ENCODE results near the gene SDCCAG8. TPM values are rescaled to one million over a fixed set of nuclear protein-coding genes. Genes with fewer than 3 reads are reported as not detected.

SDCCAG8 gene
- total RNA-seq, 4 donors from 2014 or later: 21.6 to 62.7 (median 39.8) TPM

DNA sequence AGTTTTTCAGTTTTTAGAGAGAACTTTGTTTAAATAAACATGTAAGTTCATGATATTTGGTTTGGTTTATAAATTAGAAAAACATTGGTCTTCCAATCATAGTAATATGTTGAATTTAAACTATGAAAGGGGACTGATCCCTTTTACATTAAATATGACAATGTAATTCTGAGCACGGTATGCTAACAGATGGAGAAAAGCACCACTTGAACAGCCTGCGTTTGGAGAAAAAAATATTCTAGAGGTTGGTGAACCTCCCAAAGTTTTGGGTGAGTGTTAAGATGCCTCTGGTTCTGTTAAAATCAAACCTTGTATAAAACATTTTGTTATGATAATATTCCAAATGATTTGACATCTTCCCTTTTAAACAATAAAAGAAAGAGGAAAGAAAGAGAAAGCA, 123.9 kb downstream of the SDCCAG8 start:
- no peaks in the 10 kb centered on the region for H3K27me3 ChIP-seq
- H3K4me1 ChIP-seq: no peaks in the 10 kb centered on the region
- no peak overlapping the region for H3K27ac ChIP-seq
- peaks cover 21% of the 10 kb centered on the region for H3K36me3 ChIP-seq
- no peak overlapping the region for H3K4me3 ChIP-seq
- TF ChIP-seq, protein P1, sequence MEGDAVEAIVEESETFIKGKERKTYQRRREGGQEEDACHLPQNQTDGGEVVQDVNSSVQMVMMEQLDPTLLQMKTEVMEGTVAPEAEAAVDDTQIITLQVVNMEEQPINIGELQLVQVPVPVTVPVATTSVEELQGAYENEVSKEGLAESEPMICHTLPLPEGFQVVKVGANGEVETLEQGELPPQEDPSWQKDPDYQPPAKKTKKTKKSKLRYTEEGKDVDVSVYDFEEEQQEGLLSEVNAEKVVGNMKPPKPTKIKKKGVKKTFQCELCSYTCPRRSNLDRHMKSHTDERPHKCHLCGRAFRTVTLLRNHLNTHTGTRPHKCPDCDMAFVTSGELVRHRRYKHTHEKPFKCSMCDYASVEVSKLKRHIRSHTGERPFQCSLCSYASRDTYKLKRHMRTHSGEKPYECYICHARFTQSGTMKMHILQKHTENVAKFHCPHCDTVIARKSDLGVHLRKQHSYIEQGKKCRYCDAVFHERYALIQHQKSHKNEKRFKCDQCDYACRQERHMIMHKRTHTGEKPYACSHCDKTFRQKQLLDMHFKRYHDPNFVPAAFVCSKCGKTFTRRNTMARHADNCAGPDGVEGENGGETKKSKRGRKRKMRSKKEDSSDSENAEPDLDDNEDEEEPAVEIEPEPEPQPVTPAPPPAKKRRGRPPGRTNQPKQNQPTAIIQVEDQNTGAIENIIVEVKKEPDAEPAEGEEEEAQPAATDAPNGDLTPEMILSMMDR (IDR thresholded peaks at IDR 0.05): no peak
- TF ChIP-seq EP300 (IDR thresholded peaks at IDR 0.05) (no peak), POLR2AphosphoS5 (IDR thresholded peaks at IDR 0.05) (no peak), POLR2A (IDR thresholded peaks at IDR 0.05) (no peak)
- WGBS: 92% methylated on average over 2 of the region's 2 CpGs
- DNase-seq (ENCODE audit: low spot score in 2 of 2): no peak
- H3K9me3 ChIP-seq: no peaks in the 10 kb centered on the region

DNA sequence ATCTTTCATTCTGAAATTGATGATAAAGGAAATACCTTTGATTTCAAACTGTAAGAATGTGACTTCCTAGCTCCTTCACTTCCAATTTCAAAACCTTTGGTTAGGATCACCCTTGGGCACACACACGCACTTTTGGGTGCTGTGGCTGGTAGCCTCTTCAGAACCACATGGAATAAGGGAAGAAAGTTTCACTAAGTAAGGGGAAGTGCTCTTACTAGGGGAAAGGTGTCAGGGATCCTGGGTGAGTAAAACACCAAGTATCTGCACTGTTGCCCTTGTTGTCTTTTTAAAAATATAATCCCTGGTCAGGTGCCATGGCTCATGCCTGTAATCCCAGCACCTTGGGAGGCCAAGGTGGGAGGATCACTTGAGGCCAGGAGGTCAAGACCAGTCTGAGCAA, 132.4 kb downstream of the SDCCAG8 start:
- H3K9me3 ChIP-seq: no peaks in the 10 kb centered on the region

DNA sequence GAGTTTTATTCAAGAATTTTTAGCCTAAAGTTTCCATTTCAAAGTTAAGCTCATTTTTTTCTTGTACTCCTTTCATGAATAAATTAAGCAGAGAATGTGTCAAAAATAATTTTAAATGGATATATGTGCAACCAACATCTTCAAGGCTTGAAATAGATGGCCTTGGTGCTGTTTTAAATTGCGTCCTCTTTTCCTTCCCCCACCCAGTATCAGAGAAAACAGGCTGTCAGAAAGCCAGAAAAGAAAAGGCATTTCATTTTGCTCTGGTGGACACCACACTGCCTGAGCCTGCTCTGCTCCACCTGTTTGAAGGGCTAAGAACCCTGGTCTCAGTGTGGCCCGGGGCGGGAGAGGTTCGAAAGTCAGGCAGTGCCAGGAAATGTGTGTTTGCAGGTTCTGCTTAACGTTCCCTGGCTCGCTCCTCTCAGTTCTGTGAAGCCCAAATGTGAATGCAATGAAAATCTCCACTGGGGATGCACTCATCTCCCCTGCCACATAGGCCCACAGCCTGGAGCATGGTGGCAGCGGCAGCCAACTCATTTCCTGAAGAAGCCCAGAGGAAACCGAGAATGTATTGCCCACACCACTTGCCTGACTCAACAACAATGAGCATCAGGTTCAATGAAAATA, 134.4 kb downstream of the SDCCAG8 start:
- TF ChIP-seq EP300 (IDR thresholded peaks at IDR 0.05) (no peak), POLR2A (IDR thresholded peaks at IDR 0.05) (no peak), POLR2AphosphoS5 (IDR thresholded peaks at IDR 0.05) (no peak)
- TF ChIP-seq, protein P1 (IDR thresholded peaks at IDR 0.05): no peak
- H3K27me3 ChIP-seq: no peaks in the 10 kb centered on the region
- H3K4me3 ChIP-seq: no peak overlapping the region
- no peaks in the 10 kb centered on the region for H3K4me1 ChIP-seq
- H3K27ac ChIP-seq: no peak overlapping the region
- peaks cover 8% of the 10 kb centered on the region for H3K36me3 ChIP-seq
- WGBS: 79% methylated on average over 8 of the region's 8 CpGs
- H3K9me3 ChIP-seq: no peaks in the 10 kb centered on the region
- no peak for DNase-seq (ENCODE audit: low spot score in 2 of 2)

More for the DNA sequence above, 132.4 kb downstream of the SDCCAG8 start:
- TF ChIP-seq POLR2AphosphoS5 (IDR thresholded peaks at IDR 0.05) (no peak), POLR2A (IDR thresholded peaks at IDR 0.05) (no peak)
- TF ChIP-seq, protein P1 (IDR thresholded peaks at IDR 0.05): no peak
- Histone ChIP-seq H3K4me3 (no peak overlapping the region), H3K4me1 (no peaks in the 10 kb centered on the region), H3K27me3 (no peaks in the 10 kb centered on the region), H3K27ac (no peak overlapping the region), H3K36me3 (peaks cover 8% of the 10 kb centered on the region)
- WGBS: 96% methylated on average over 1 of the region's 1 CpG
- no peak for DNase-seq (ENCODE audit: low spot score in 2 of 2)

DNA sequence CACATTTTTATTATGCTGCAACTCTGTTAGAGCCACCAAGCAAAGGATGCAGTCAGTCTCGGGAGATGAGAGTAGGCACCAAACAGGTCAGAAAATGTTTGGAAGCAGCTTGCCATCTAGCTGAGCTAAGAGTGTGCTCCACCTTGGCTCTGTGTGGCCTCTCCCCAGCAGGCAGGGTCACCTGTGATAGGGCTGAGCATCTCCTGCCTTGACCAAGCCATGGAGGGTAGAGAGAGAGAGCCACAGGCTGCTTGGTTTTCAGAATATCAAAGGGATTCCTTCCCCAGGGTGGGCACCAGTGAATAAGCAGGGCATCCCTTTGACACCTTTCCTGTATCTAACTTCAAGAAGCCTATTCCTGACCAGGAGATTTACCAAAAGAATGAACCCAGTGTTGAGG, 135.5 kb downstream of the SDCCAG8 start:
- 94% methylated on average over 1 of the region's 1 CpG for WGBS
- TF ChIP-seq EP300 (IDR thresholded peaks at IDR 0.05) (no peak), POLR2A (IDR thresholded peaks at IDR 0.05) (no peak), POLR2AphosphoS5 (IDR thresholded peaks at IDR 0.05) (no peak)
- TF ChIP-seq, protein P1 (IDR thresholded peaks at IDR 0.05): no peak
- no peak overlapping the region for H3K4me3 ChIP-seq
- no peaks in the 10 kb centered on the region for H3K9me3 ChIP-seq
- H3K27me3 ChIP-seq: no peaks in the 10 kb centered on the region
- H3K36me3 ChIP-seq: no peaks in the 10 kb centered on the region
- no peak for DNase-seq (ENCODE audit: low spot score in 2 of 2)
- no peaks in the 10 kb centered on the region for H3K4me1 ChIP-seq
- no peak overlapping the region for H3K27ac ChIP-seq

DNA sequence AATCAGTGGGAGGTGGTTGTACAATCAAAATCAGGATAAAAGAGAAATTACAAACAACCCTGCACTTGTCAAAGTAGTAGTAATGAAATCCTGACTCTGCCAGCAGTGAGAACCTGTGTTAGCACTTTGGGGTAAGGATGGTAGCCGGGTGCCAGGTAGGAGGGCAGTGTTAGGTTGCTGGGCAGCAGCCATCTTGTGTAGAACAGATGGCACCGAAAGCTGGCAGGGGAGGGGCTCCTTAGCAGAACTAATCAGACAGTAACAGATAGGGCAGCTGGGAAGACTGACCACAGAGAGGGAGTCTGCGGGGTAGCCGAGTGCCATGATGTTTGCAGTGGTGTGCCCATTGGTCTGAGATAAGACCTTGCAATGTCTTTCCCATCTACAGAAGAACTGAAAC, 137.3 kb downstream of the SDCCAG8 start:
- WGBS: 94% methylated on average over 4 of the region's 4 CpGs
- DNase-seq (ENCODE audit: low spot score in 2 of 2): no peak
- TF ChIP-seq, protein P1 (IDR thresholded peaks at IDR 0.05): no peak
- TF ChIP-seq POLR2A (IDR thresholded peaks at IDR 0.05) (no peak), EP300 (IDR thresholded peaks at IDR 0.05) (no peak), POLR2AphosphoS5 (IDR thresholded peaks at IDR 0.05) (no peak)

More for the DNA sequence above, 137.3 kb downstream of the SDCCAG8 start:
- H3K36me3 ChIP-seq: no peaks in the 10 kb centered on the region
- H3K27ac ChIP-seq: no peak overlapping the region
- H3K4me3 ChIP-seq: no peak overlapping the region
- no peaks in the 10 kb centered on the region for H3K9me3 ChIP-seq
- no peaks in the 10 kb centered on the region for H3K27me3 ChIP-seq
- H3K4me1 ChIP-seq: no peaks in the 10 kb centered on the region

All from suprapubic skin (tissue), 4 donors.